HG02623 (cell line): Measurements from ENCODE around the gene NAA60.
"Not testable (repeated sequence)": the region's sequence is repeated elsewhere in the genome, so short reads cannot be mapped to it uniquely, and the experiment has no call there.

ENCODE experiments used
- ATAC-seq: cut with Tn5 transposase; IDR thresholded peaks from one replicate; pipeline ENCODE4 v1.9.1; 2021; ENCODE audit warnings: moderate library complexity; ENCODE audit not compliant: unreplicated experiment

Gene NAA60

GRCh38 chr16:3503523-3503922 is 60.0 kb downstream of the NAA60 start:
- no peak for ATAC-seq

- no peak for ATAC-seq
Measured at GRCh38 chr16:3508736-3509135, 65.3 kb downstream of the NAA60 start.

- ATAC-seq: peak; percentile 79
Measured at GRCh38 chr16:3509470-3509928, 66.0 kb downstream of the NAA60 start.

- ATAC-seq: no peak
Measured at GRCh38 chr16:3510416-3510815, 66.9 kb downstream of the NAA60 start.

- no peak for ATAC-seq
Measured at GRCh38 chr16:3511286-3512180, 68.1 kb downstream of the NAA60 start.

- ATAC-seq: no peak
Measured at GRCh38 chr16:3513892-3514583, 70.6 kb downstream of the NAA60 start.

GRCh38 chr16:3514621-3515020 is 71.1 kb downstream of the NAA60 start:
- no peak for ATAC-seq

- no peak for ATAC-seq
Measured at GRCh38 chr16:3515897-3516296, 72.4 kb downstream of the NAA60 start.

GRCh38 chr16:3518292-3518985 is 75.0 kb downstream of the NAA60 start:
- no peak for ATAC-seq

- ATAC-seq: no peak
Measured at GRCh38 chr16:3518986-3519348, 75.5 kb downstream of the NAA60 start.

- ATAC-seq: no peak
Measured at GRCh38 chr16:3519581-3519980, 76.1 kb downstream of the NAA60 start.

- no peak for ATAC-seq
Measured at GRCh38 chr16:3520413-3520812, 76.9 kb downstream of the NAA60 start.

GRCh38 chr16:3520841-3521240 is 77.4 kb downstream of the NAA60 start:
- no peak for ATAC-seq

GRCh38 chr16:3523281-3523680 is 79.8 kb downstream of the NAA60 start:
- ATAC-seq: no peak

GRCh38 chr16:3525951-3526350 is 82.5 kb downstream of the NAA60 start:
- ATAC-seq: no peak

GRCh38 chr16:3527216-3527829 is 83.8 kb downstream of the NAA60 start:
- not testable (repeated sequence) for ATAC-seq

GRCh38 chr16:3528406-3528805 is 84.9 kb downstream of the NAA60 start:
- no peak for ATAC-seq

GRCh38 chr16:3529175-3529574 is 85.7 kb downstream of the NAA60 start:
- no peak for ATAC-seq

GRCh38 chr16:3530371-3530914 is 87.0 kb downstream of the NAA60 start:
- ATAC-seq: no peak

- no peak for ATAC-seq
Measured at GRCh38 chr16:3532741-3533140, 89.3 kb downstream of the NAA60 start.

- ATAC-seq: no peak
Measured at GRCh38 chr16:3534126-3534525, 90.6 kb downstream of the NAA60 start.
